GM12891 (cell line): ENCODE data around the gene CERS6.

Experiments used
- POLR2A ChIP-seq: IDR thresholded peaks from 2 replicates; pipeline ENCODE4 v1.6.1; 2011; ENCODE audit warnings: low read depth, low read length, control low read depth
- POLR2AphosphoS5 ChIP-seq: IDR thresholded peaks from 2 replicates; pipeline ENCODE4 v1.6.1; 2011; ENCODE audit warnings: low read depth, low read length, control low read depth

DNA sequence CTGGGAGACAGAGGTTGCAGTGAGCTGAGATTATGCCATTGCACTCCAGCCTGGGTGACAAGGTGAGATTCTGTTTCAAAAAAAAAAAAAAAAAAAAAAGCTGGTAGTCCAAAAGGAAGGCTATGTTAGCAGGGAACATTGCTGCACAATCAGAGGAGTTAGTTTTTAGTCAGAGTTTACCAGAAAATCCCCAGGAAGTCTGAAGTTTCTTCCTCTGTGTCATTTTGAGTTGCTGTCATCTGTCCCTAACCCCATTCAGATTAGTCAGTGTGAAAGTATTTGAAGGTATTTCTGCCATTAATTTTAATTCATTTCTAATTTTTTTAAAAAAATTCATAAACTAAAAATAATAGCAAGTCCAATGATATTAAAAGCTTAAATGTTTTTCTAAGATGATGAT is 33.5 kb upstream of the CERS6 start:
- TF ChIP-seq POLR2A (no peak), POLR2AphosphoS5 (no peak)
